HepG2 (cell line): ENCODE results near the gene PJA1. TPM values are rescaled to one million over a fixed set of nuclear protein-coding genes. Genes with fewer than 3 reads are reported as not detected.

Experiments used
- ATAC-seq: fragments of 200-7000 bp; cut with Tn5 transposase; 3 replicates; pipeline ENCODE4 v1.9.1; 2020; ENCODE audit warnings: mild to moderate bottlenecking, moderate library complexity
- BruUV-seq: library from RNA; stranded (reverse); fragments of 400-500 nt; replicated peaks from 2 replicates; lab custom pipeline; 2021; lab: Mats Ljungman, UMichigan
- CTCF ChIA-PET: fragments of 300-600 bp; formaldehyde crosslinking; extraction: SDS; loops from one replicate; lab custom pipeline; 2021; ENCODE audit warnings: low total read pairs, inconsistent platforms, low intra/inter-chr PET ratio; lab: Yijun Ruan, JAX
- POLR2A ChIA-PET: fragments of 350-600 bp; sonication (Branson Sonifier 250); formaldehyde crosslinking; loops from one replicate; lab custom pipeline; 2020; ENCODE audit warnings: antibody characterized with exemption, inconsistent platforms; lab: Yijun Ruan, JAX
- DNase-seq: peaks from one replicate; pipeline ENCODE4 v3.0.0-alpha.2; 2015; ENCODE audit warnings: low spot score
- FAIRE-seq: peaks from 3 replicates; lab custom pipeline; 2011; peaks lifted over from hg19 to GRCh38; lab: Jason Lieb, UNC
- H2AFZ ChIP-seq: one replicate; pipeline ENCODE4 v1.6.1; 2011; ENCODE audit warnings: low read length, inconsistent platforms
- H3K27ac ChIP-seq: fragments of 300-600 bp; 3 replicates; pipeline ENCODE4 v1.8.0; 2011; ENCODE audit warnings: mixed run types, mild to moderate bottlenecking, mixed read lengths, low read length, inconsistent platforms; ENCODE audit not compliant: insufficient read depth; ENCODE audit errors: extremely low read length
- H3K27me3 ChIP-seq, 2 experiments: fragments of 200-600 bp in 1 of 2; 2 replicates in 1 of 2; 3 replicates in 1 of 2; pipeline versions ENCODE4 v1.6.0 to v1.8.0; 2011; ENCODE audit warnings: low read length in 2 of 2, mild to moderate bottlenecking in 2 of 2, moderate library complexity in 2 of 2, inconsistent platforms in 1 of 2; ENCODE audit not compliant: insufficient read depth in 2 of 2, control insufficient read depth in 1 of 2
- H3K36me3 ChIP-seq, 2 experiments: fragments of 200-600 bp in 1 of 2; replicated peaks in 1 of 2; 2 replicates in 1 of 2; 3 replicates in 1 of 2; pipeline versions ENCODE4 v1.5.1 to v1.8.0; 2011; ENCODE audit warnings: low read length in 2 of 2, inconsistent platforms in 1 of 2; ENCODE audit not compliant: insufficient read depth in 2 of 2, control insufficient read depth in 1 of 2
- H3K4me1 ChIP-seq: 2 replicates; pipeline ENCODE4 v1.5.1; 2012; ENCODE audit warnings: low read length, inconsistent platforms; ENCODE audit not compliant: insufficient read depth
- H3K4me2 ChIP-seq: 2 replicates; pipeline ENCODE4 v1.6.0; 2011; ENCODE audit warnings: low read depth, low read length, inconsistent platforms
- H3K4me3 ChIP-seq, 3 experiments: fragments of 200-600 bp in 1 of 3; sonication (generic), shearing (Covaris generic) in 1 of 3; replicated peaks in 1 of 3; 2 replicates each; pipeline ENCODE4 v1.5.1; 2011 to 2016; ENCODE audit warnings: low read length in 3 of 3, inconsistent platforms in 2 of 3, low read depth in 2 of 3, mild to moderate bottlenecking in 2 of 3, control low read depth in 1 of 3, mixed read lengths in 1 of 3; ENCODE audit not compliant: insufficient read depth in 1 of 3
- H3K79me2 ChIP-seq: one replicate; pipeline ENCODE4 v1.6.1; 2011; ENCODE audit warnings: low read length, inconsistent platforms; ENCODE audit not compliant: insufficient read depth
- H3K9ac ChIP-seq: 2 replicates; pipeline ENCODE4 v1.6.0; 2011; ENCODE audit warnings: mild to moderate bottlenecking, low read depth, low read length, inconsistent platforms; ENCODE audit not compliant: insufficient read depth
- H3K9me3 ChIP-seq: 2 replicates; pipeline ENCODE4 v1.5.1; 2012; ENCODE audit warnings: mild to moderate bottlenecking, low read length
- H4K20me1 ChIP-seq: 2 replicates; pipeline ENCODE4 v1.6.0; 2011; ENCODE audit warnings: inconsistent platforms, mild to moderate bottlenecking, low read length, moderate library complexity; ENCODE audit not compliant: insufficient read depth
- DR1 ChIP-seq: sonication (generic); formaldehyde crosslinking; IDR thresholded peaks from 2 replicates; pipeline ENCODE4 v1.8.0; 2021; ENCODE audit warnings: mild to moderate bottlenecking, missing genetic modification reagents, inconsistent platforms
- FOXK1 ChIP-seq: sonication (generic); formaldehyde crosslinking; IDR thresholded peaks from 2 replicates; pipeline ENCODE4 v1.4.0; 2020; ENCODE audit warnings: low read depth, missing genetic modification reagents, borderline replicate concordance
- ZKSCAN5 ChIP-seq: sonication (generic); formaldehyde crosslinking; IDR thresholded peaks from 2 replicates; pipeline ENCODE4 v1.5.1; 2020; ENCODE audit warnings: mild to moderate bottlenecking, missing genetic modification reagents
- ZNF326 ChIP-seq: sonication (generic); formaldehyde crosslinking; IDR thresholded peaks from 2 replicates; pipeline ENCODE4 v1.4.0; 2020; ENCODE audit warnings: missing genetic modification reagents, borderline replicate concordance
- WGBS: methylation state at CpG from one replicate; pipeline ENCODE4 v1.1.6; 2017; ENCODE audit warnings: low lambda C conversion rate; 5-methylcytosine and 5-hydroxymethylcytosine counted together
- in situ Hi-C: cut with HindIII; loops from 2 replicates; pipeline ENCODE4 v1.10.0; 2017; ENCODE audit warnings: low pct_unique_long_range_greater_than_20kb; ENCODE audit not compliant: extremely low pct_ligation_motif_present
- intact Hi-C: fragments of 100-400 bp; cut with micrococcal nuclease; formaldehyde crosslinking; loops from one replicate; pipeline ENCODE4 v1.10.0; 2022; ENCODE audit not compliant: unreplicated experiment
- polyA plus RNA-seq, 8 experiments: library from polyadenylated mRNA; depleted of rRNA in 3 of 8; stranded (reverse) in 7 of 8; unstranded in 1 of 8; fragments of >200 nt; fragmentation: Illumina TruSeq in 4 of 8; extraction: Trizol in 4 of 8; gene quantifications; 2 replicates each; pipeline versions ENCODE4 v1.2.1 to v1.2.3, GENCODE V29; 2011 to 2016; ENCODE audit warnings: low read depth in 4 of 8, missing spikeins in 1 of 8, mixed read lengths in 1 of 8; ENCODE audit not compliant: insufficient read depth in 1 of 8
- total RNA-seq, 5 experiments: library from RNA; depleted of rRNA; stranded (reverse); fragments of >200 nt; fragmentation: Illumina TruSeq; extraction: Trizol; gene quantifications; 2 replicates each; pipeline ENCODE4 v1.2.3, GENCODE V29; 2016; ENCODE audit warnings: low read depth in 1 of 5
- TF ChIP-seq, protein P1 (sequence below): sonication (generic); formaldehyde crosslinking; IDR thresholded peaks from 2 replicates; pipeline ENCODE4 v1.8.0; 2022; ENCODE audit warnings: missing genetic modification reagents, mild to moderate bottlenecking, borderline replicate concordance
- TF ChIP-seq, protein P2 (sequence below): sonication (generic); formaldehyde crosslinking; IDR thresholded peaks from 2 replicates; pipeline ENCODE4 v1.4.0; 2020; ENCODE audit warnings: missing genetic modification reagents

PJA1 gene
- total and polyA plus RNA-seq, 2 of the 13 experiments (the other 11 are each of a cell fraction or from before 2014, with no cell fraction given), result 3.6 to 9.6 TPM

DNA sequence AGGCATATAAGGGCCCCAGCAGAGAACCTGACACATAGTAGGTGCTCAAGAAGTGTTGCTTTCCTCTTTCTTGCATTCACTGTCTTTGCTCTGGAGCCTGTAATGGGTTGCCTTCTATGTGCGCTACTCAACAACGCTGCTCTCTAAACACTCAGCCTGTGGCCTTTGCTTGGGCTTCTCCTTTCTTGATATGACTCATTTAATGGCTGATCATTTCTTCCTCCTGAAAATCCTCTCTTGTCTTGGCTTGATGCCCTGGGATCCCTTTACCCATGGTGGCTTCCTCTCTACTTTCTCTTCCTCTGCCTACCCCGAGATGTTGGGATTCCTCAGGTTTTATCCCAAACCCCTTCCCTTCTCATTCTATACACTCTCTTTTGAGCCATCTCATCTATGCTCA lies 19.9 kb upstream of the PJA1 start:
- DNase-seq (no peak), FAIRE-seq (no peak), ATAC-seq (no peak)
- no peaks in the 10 kb centered on the region for H4K20me1 ChIP-seq
- no peaks in the 10 kb centered on the region for H3K9me3 ChIP-seq
- no peak overlapping the region for H3K4me3 ChIP-seq
- 67% methylated on average over 3 of the region's 3 CpGs for WGBS
- ChIA-PET POLR2A (no interaction called here), CTCF (no interaction called here)
- no peak overlapping the region for H2AFZ ChIP-seq
- no peaks in the 10 kb centered on the region for H3K4me1 ChIP-seq
- no peak overlapping the region for H3K27ac ChIP-seq
- no peaks in the 10 kb centered on the region for H3K36me3 ChIP-seq
- intact Hi-C loops (no loop called here), in situ Hi-C loops (no loop called here)
- BruUV-seq, result no TSS peak
- no peaks in the 10 kb centered on the region for H3K27me3 ChIP-seq
- H3K79me2 ChIP-seq, result no peaks in the 10 kb centered on the region
- TF ChIP-seq FOXK1 (CRISPR knock-in tag) (no peak), DR1 (CRISPR knock-in tag) (no peak), ZKSCAN5 (CRISPR knock-in tag) (no peak), ZNF326 (CRISPR knock-in tag) (no peak)
- TF ChIP-seq, protein P1, sequence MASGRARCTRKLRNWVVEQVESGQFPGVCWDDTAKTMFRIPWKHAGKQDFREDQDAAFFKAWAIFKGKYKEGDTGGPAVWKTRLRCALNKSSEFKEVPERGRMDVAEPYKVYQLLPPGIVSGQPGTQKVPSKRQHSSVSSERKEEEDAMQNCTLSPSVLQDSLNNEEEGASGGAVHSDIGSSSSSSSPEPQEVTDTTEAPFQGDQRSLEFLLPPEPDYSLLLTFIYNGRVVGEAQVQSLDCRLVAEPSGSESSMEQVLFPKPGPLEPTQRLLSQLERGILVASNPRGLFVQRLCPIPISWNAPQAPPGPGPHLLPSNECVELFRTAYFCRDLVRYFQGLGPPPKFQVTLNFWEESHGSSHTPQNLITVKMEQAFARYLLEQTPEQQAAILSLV (CRISPR knock-in tag), result no peak
- TF ChIP-seq, protein P2, sequence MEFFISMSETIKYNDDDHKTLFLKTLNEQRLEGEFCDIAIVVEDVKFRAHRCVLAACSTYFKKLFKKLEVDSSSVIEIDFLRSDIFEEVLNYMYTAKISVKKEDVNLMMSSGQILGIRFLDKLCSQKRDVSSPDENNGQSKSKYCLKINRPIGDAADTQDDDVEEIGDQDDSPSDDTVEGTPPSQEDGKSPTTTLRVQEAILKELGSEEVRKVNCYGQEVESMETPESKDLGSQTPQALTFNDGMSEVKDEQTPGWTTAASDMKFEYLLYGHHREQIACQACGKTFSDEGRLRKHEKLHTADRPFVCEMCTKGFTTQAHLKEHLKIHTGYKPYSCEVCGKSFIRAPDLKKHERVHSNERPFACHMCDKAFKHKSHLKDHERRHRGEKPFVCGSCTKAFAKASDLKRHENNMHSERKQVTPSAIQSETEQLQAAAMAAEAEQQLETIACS (CRISPR knock-in tag), result no peak
- H3K9ac ChIP-seq, result no peak overlapping the region
- H3K4me2 ChIP-seq, result no peak overlapping the region
